AG09309 (cell line): ENCODE measurements around the gene SLAMF9.

Experiments used
- DNase-seq: peaks from one replicate; pipeline ENCODE4 v3.0.0-alpha.2; 2010; ENCODE audit warnings: low read depth
- H3K4me3 ChIP-seq: 2 replicates; pipeline ENCODE4 v1.5.1; 2011; ENCODE audit warnings: mild to moderate bottlenecking, low read depth, low read length, moderate library complexity; ENCODE audit not compliant: control insufficient read depth
- TF ChIP-seq, protein P1 (sequence below): IDR thresholded peaks from 2 replicates; pipeline ENCODE4 v1.5.1; 2011; ENCODE audit warnings: mild to moderate bottlenecking, low read depth, low read length, inconsistent platforms; ENCODE audit not compliant: insufficient read depth, control insufficient read depth; ENCODE audit errors: missing control alignments

SLAMF9 gene

GRCh38 chr1:159941591-159942560 is 12.2 kb downstream of the SLAMF9 start:
- TF ChIP-seq, protein P1, sequence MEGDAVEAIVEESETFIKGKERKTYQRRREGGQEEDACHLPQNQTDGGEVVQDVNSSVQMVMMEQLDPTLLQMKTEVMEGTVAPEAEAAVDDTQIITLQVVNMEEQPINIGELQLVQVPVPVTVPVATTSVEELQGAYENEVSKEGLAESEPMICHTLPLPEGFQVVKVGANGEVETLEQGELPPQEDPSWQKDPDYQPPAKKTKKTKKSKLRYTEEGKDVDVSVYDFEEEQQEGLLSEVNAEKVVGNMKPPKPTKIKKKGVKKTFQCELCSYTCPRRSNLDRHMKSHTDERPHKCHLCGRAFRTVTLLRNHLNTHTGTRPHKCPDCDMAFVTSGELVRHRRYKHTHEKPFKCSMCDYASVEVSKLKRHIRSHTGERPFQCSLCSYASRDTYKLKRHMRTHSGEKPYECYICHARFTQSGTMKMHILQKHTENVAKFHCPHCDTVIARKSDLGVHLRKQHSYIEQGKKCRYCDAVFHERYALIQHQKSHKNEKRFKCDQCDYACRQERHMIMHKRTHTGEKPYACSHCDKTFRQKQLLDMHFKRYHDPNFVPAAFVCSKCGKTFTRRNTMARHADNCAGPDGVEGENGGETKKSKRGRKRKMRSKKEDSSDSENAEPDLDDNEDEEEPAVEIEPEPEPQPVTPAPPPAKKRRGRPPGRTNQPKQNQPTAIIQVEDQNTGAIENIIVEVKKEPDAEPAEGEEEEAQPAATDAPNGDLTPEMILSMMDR: no peak
- DNase-seq: no peak
- no peak overlapping the region for H3K4me3 ChIP-seq

DNA sequence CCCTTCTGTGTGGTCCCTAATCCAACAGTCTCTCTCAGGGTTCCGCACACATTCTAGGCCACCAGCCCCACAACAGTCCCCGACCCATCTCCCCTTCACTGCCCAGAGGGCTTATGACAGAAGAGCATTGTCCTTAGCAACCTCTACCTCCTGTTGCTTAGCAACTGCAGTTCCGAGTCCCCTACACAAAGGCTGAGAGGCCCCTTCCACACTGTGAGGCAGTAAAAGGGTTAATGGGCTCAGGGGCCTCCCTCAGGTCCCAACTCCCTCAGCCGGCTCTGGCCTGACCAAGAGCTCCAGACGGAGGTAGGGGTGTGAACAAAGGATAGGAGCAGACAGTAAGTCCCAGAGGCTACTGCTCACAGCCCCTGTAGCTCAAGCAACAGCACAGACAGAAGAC is 12.9 kb downstream of the SLAMF9 start:
- TF ChIP-seq, protein P1: no peak
- no peak for DNase-seq
- H3K4me3 ChIP-seq: no peak overlapping the region

GRCh38 chr1:159940006-159940620 is 13.9 kb downstream of the SLAMF9 start:
- no peak overlapping the region for H3K4me3 ChIP-seq
- no peak for DNase-seq
- TF ChIP-seq, protein P1: no peak

- no peak for DNase-seq
- TF ChIP-seq, protein P1: no peak
- no peak overlapping the region for H3K4me3 ChIP-seq
These were observed 14.4 kb downstream of the SLAMF9 start for GRCh38 chr1:159939678-159940002.

- TF ChIP-seq, protein P1: no peak
- no peak for DNase-seq
- H3K4me3 ChIP-seq: no peak overlapping the region
These were observed 14.9 kb downstream of the SLAMF9 start for GRCh38 chr1:159938905-159939677.

DNA sequence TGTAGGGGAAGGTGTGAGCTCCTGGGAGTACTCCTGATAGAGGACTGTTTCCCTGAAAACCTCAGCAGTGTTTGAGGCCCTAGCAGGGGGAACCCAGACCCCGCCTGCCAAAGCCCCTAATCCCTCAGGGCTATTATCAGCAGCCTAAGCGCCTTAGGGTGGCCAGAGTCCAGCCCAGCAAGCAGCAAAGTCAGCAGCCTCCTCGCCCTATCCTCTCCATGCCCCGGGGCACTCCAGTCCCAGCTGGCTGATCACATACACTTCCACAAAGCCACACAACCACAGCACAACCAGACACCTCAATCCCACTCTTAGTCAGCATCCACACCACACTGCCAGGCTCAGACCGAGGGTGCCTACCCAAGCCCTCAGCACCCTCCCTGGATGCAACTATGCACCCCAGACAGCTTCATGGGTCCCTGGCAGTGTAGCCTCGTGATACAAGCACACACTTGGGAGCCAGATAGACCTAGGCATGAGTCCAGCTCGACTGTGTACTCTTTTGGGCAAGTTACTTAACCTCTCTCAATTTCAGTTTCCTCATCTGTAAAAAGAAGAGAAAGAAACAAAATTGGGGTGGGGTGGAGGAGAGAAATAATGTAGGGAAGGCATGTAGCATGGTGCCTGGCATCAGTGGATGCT is 15.7 kb downstream of the SLAMF9 start:
- H3K4me3 ChIP-seq: no peak overlapping the region
- no peak for DNase-seq
- TF ChIP-seq, protein P1: no peak
